GM23338 (cell line): ENCODE data around the gene STEAP3. TPM values are rescaled to one million over a fixed set of nuclear protein-coding genes. Genes with fewer than 3 reads are reported as not detected.

Experiments used
- ATAC-seq: fragments of 200-7000 bp; cut with Tn5 transposase; 3 replicates; pipeline ENCODE4 v1.9.1; 2020
- DNase-seq: peaks from one replicate; pipeline ENCODE4 v3.0.0-alpha.2; 2015; ENCODE audit warnings: low spot score
- H2AFZ ChIP-seq: fragments of 200-600 bp; sonication (generic); 2 replicates; pipeline ENCODE4 v1.8.0; 2016; ENCODE audit warnings: antibody characterized with exemption, mild to moderate bottlenecking, moderate library complexity
- H3F3A ChIP-seq: fragments of 200-600 bp; sonication (generic); replicated peaks from 2 replicates; pipeline ENCODE4 v1.8.0; 2017; ENCODE audit warnings: antibody characterized with exemption, mixed run types, low read depth
- H3K27ac ChIP-seq: fragments of 200-600 bp; sonication (generic); 2 replicates; pipeline ENCODE4 v1.6.1; 2016; ENCODE audit warnings: low read depth
- H3K27me3 ChIP-seq: fragments of 200-600 bp; sonication (generic); 2 replicates; pipeline ENCODE4 v1.8.0; 2016; ENCODE audit warnings: mild to moderate bottlenecking, mixed run types, moderate library complexity; ENCODE audit not compliant: insufficient read depth
- H3K36me3 ChIP-seq: fragments of 200-600 bp; sonication (generic); 2 replicates; pipeline ENCODE4 v1.8.0; 2016; ENCODE audit warnings: mild to moderate bottlenecking; ENCODE audit not compliant: insufficient read depth
- H3K4me1 ChIP-seq: fragments of 200-600 bp; sonication (generic); 2 replicates; pipeline ENCODE4 v1.8.0; 2016; ENCODE audit warnings: mild to moderate bottlenecking, moderate library complexity; ENCODE audit not compliant: insufficient read depth
- H3K4me2 ChIP-seq: fragments of 200-600 bp; sonication (generic); 2 replicates; pipeline ENCODE4 v1.7.1; 2017; ENCODE audit warnings: mixed run types
- H3K4me3 ChIP-seq: fragments of 200-600 bp; sonication (generic); 2 replicates; pipeline ENCODE4 v1.6.1; 2016; ENCODE audit warnings: mixed run types
- H3K79me2 ChIP-seq: fragments of 200-600 bp; sonication (generic); replicated peaks from 2 replicates; pipeline ENCODE4 v1.8.0; 2017; ENCODE audit warnings: mild to moderate bottlenecking; ENCODE audit not compliant: insufficient read depth
- H3K9me2 ChIP-seq: fragments of 200-600 bp; sonication (generic); 2 replicates; pipeline ENCODE4 v1.8.0; 2017; ENCODE audit not compliant: insufficient read depth
- H4K20me1 ChIP-seq: fragments of 200-600 bp; sonication (generic); replicated peaks from 2 replicates; pipeline ENCODE4 v1.8.0; 2017; ENCODE audit warnings: mild to moderate bottlenecking; ENCODE audit not compliant: insufficient read depth
- H3K27ac Mint-ChIP-seq: 2 replicates; pipeline ENCODE4 v1.8.0; 2020; ENCODE audit warnings: inconsistent platforms, mild to moderate bottlenecking, moderate library complexity, mixed read lengths
- H3K27me3 Mint-ChIP-seq: 3 replicates; pipeline ENCODE4 v1.8.0; 2022; ENCODE audit warnings: low read depth, mild to moderate bottlenecking, moderate library complexity, mixed read lengths, inconsistent platforms; ENCODE audit not compliant: insufficient read depth, poor library complexity
- H3K36me3 Mint-ChIP-seq: 3 replicates; pipeline ENCODE4 v1.8.0; 2021; ENCODE audit warnings: low read depth, mild to moderate bottlenecking, inconsistent platforms, moderate library complexity, mixed read lengths
- H3K4me1 Mint-ChIP-seq: 3 replicates; pipeline ENCODE4 v1.8.0; 2020; ENCODE audit warnings: mild to moderate bottlenecking, inconsistent platforms, mixed read lengths
- H3K4me3 Mint-ChIP-seq: 3 replicates; pipeline ENCODE4 v1.8.0; 2021; ENCODE audit warnings: moderate library complexity, mild to moderate bottlenecking, inconsistent platforms, mixed read lengths
- H3K9me3 Mint-ChIP-seq: 3 replicates; pipeline ENCODE4 v1.8.0; 2020; ENCODE audit warnings: moderate library complexity, mild to moderate bottlenecking, inconsistent platforms, mixed read lengths
- CREB1 ChIP-seq: fragments of 250-450 bp; sonication (Bioruptor Pico); IDR thresholded peaks from 2 replicates; pipeline ENCODE4 v1.5.0; 2020; ENCODE audit warnings: low read depth, mild to moderate bottlenecking, moderate library complexity
- CTCF ChIP-seq, 2 experiments: fragments of 200-600 bp in 1 of 2; sonication (generic) in 1 of 2; conservative IDR thresholded peaks; 2 replicates each; pipeline versions ENCODE4 v1.5.1 to v1.6.1; 2016 to 2017; ENCODE audit warnings: antibody characterized with exemption in 2 of 2, low read depth in 2 of 2, mild to moderate bottlenecking in 2 of 2, moderate library complexity in 1 of 2
- ETS1 ChIP-seq: IDR thresholded peaks from 2 replicates; pipeline ENCODE4 v1.6.1; 2016; ENCODE audit warnings: antibody characterized with exemption
- EZH2 ChIP-seq: fragments of 200-600 bp; sonication (generic); IDR thresholded peaks from one replicate; pipeline ENCODE4 v1.8.0; 2017; ENCODE audit warnings: antibody characterized with exemption, mild to moderate bottlenecking, low read depth; ENCODE audit not compliant: unreplicated experiment
- EZH2phosphoT487 ChIP-seq: fragments of 200-600 bp; sonication (generic); IDR thresholded peaks from one replicate; pipeline ENCODE4 v1.8.1; 2018; ENCODE audit warnings: antibody characterized with exemption; ENCODE audit not compliant: unreplicated experiment
- JUNB ChIP-seq: IDR thresholded peaks from one replicate; pipeline ENCODE4 v1.6.1; 2016; ENCODE audit warnings: antibody characterized with exemption; ENCODE audit not compliant: unreplicated experiment
- NANOG ChIP-seq: IDR thresholded peaks from 2 replicates; pipeline ENCODE4 v1.6.1; 2016; ENCODE audit warnings: antibody characterized with exemption, borderline replicate concordance
- POLR2AphosphoS5 ChIP-seq: IDR thresholded peaks from 2 replicates; pipeline ENCODE4 v1.6.1; 2016; ENCODE audit warnings: antibody characterized with exemption, low read depth
- REST ChIP-seq: IDR thresholded peaks from one replicate; pipeline ENCODE4 v1.6.1; 2018; ENCODE audit warnings: antibody characterized with exemption; ENCODE audit not compliant: unreplicated experiment
- STAT1 ChIP-seq: IDR thresholded peaks from one replicate; pipeline ENCODE4 v1.6.1; 2016; ENCODE audit warnings: antibody characterized with exemption; ENCODE audit not compliant: unreplicated experiment
- ZNF114 ChIP-seq: fragments of 250-450 bp; sonication (Bioruptor Pico); IDR thresholded peaks from 2 replicates; pipeline ENCODE4 v1.5.0; 2020; ENCODE audit warnings: mild to moderate bottlenecking, moderate library complexity
- ZNF331 ChIP-seq: fragments of 250-450 bp; sonication (Bioruptor Pico); IDR thresholded peaks from 2 replicates; pipeline ENCODE4 v1.5.0; 2020; ENCODE audit warnings: low read depth, mild to moderate bottlenecking, moderate library complexity
- ZNF462 ChIP-seq: fragments of 250-450 bp; sonication (Bioruptor Pico); IDR thresholded peaks from 2 replicates; pipeline ENCODE4 v1.5.0; 2020; ENCODE audit warnings: mild to moderate bottlenecking, moderate library complexity
- polyA plus RNA-seq: library from polyadenylated mRNA; unstranded; fragments of >200 nt; fragmentation: Nextera tagmentation; extraction: Ambion mirVana; gene quantifications from 2 replicates; pipeline ENCODE4 v1.2.1, GENCODE V29; 2016
- total RNA-seq: library from RNA; depleted of rRNA; stranded (reverse); fragments of >200 nt; shearing (Covaris generic); gene quantifications from 2 replicates; pipeline ENCODE4 v1.2.3, GENCODE V29; 2014

The STEAP3 gene
- total and polyA plus RNA-seq, 2 experiments from 2014 or later, result 8.6 to 27.3 TPM

- Histone ChIP-seq H3K4me3 (no peak overlapping the region), H4K20me1 (peaks cover 7% of the 10 kb centered on the region; the same call in 1 of the 2 replicates), H3K9me2 (no peaks in the 10 kb centered on the region), H3K36me3 (no peaks in the 10 kb centered on the region), H3K4me1 (peaks cover 32% of the 10 kb centered on the region), H3F3A (0 out of 2 replicates have a peak, but pooled peaks cover 3% of the 10 kb centered on the region), H3K4me2 (no peak overlapping the region), H3K27ac (no peak overlapping the region), H3K27me3 (no peaks in the 10 kb centered on the region), H3K79me2 (no peaks in the 10 kb centered on the region), H2AFZ (no peak overlapping the region)
- Mint-ChIP-seq H3K4me3 (no peak overlapping the region), H3K27ac (no peak overlapping the region), H3K36me3 (no peaks in the 10 kb centered on the region), H3K4me1 (peaks cover 60% of the 10 kb centered on the region), H3K9me3 (no peaks in the 10 kb centered on the region), H3K27me3 (peaks cover 4% of the 10 kb centered on the region)
- no peak for DNase-seq
- TF ChIP-seq STAT1, result no peak
- TF ChIP-seq CREB1, result no peak
- TF ChIP-seq EZH2, result no peak
- no peak for TF ChIP-seq ZNF462 (CRISPR knock-in tag)
- no peak for TF ChIP-seq REST
- no peak for TF ChIP-seq POLR2AphosphoS5
- no peak for TF ChIP-seq ZNF114 (CRISPR knock-in tag)
- no peak for TF ChIP-seq CTCF (conservative IDR thresholded peaks at IDR 0.05; ENCODE audit: low read depth in 2 of 2)
- no peak for TF ChIP-seq NANOG
- TF ChIP-seq EZH2phosphoT487, result no peak
- no peak for TF ChIP-seq ZNF331 (CRISPR knock-in tag)
- TF ChIP-seq ETS1, result no peak
- TF ChIP-seq JUNB, result no peak
- ATAC-seq, result no peak
These were observed 13.2 kb downstream of the STEAP3 start for GRCh38 chr2:119236796-119237195.
